PC-3 (cell line): ENCODE measurements around the gene REN. TPM values are rescaled to one million over a fixed set of nuclear protein-coding genes. Genes with fewer than 3 reads are reported as not detected.

Experiments used
- ATAC-seq: fragments of 200-7000 bp; cut with Tn5 transposase; 2 replicates; pipeline ENCODE4 v1.9.1; 2020; ENCODE audit warnings: mild to moderate bottlenecking, moderate library complexity
- BruUV-seq: library from RNA; stranded (reverse); fragments of 400-500 nt; replicated peaks from 2 replicates; lab custom pipeline; 2021; lab: Mats Ljungman, UMichigan
- CTCF ChIA-PET: fragments of 300-600 bp; sonication (Branson Sonifier 250); formaldehyde crosslinking; loops from one replicate; lab custom pipeline; 2022; ENCODE audit warnings: antibody characterized with exemption; lab: Charles Lee
- POLR2A ChIA-PET: fragments of 300-600 bp; sonication (Branson Sonifier 250); formaldehyde crosslinking; loops from one replicate; lab custom pipeline; 2022; ENCODE audit warnings: antibody characterized with exemption; ENCODE audit not compliant: unreplicated experiment; lab: Charles Lee
- DNase-seq: peaks from one replicate; pipeline ENCODE4 v3.0.0-alpha.2; 2015
- H2AFZ ChIP-seq: fragments of 300-600 bp; sonication (generic); 2 replicates; pipeline ENCODE4 v1.6.0; 2016; ENCODE audit warnings: antibody characterized with exemption, low read length
- H3F3A ChIP-seq: fragments of 300-600 bp; sonication (generic); one replicate; pipeline ENCODE4 v1.6.0; 2017; ENCODE audit warnings: antibody characterized with exemption, low read length, control low read depth, mild to moderate bottlenecking; ENCODE audit not compliant: unreplicated experiment
- H3K27ac ChIP-seq: fragments of 300-600 bp; sonication (generic); 2 replicates; pipeline ENCODE4 v1.5.1; 2016; ENCODE audit warnings: mild to moderate bottlenecking, low read length
- H3K27me3 ChIP-seq: fragments of 300-600 bp; sonication (generic); 2 replicates; pipeline ENCODE4 v1.6.1; 2016; ENCODE audit warnings: low read length, mixed read lengths
- H3K36me3 ChIP-seq: fragments of 300-600 bp; sonication (generic); 2 replicates; pipeline ENCODE4 v1.6.1; 2016; ENCODE audit warnings: low read depth, mixed run types, low read length, mixed read lengths
- H3K4me1 ChIP-seq: fragments of 300-600 bp; sonication (generic); 2 replicates; pipeline ENCODE4 v1.5.1; 2016; ENCODE audit warnings: low read length; ENCODE audit not compliant: insufficient read depth
- H3K4me2 ChIP-seq: fragments of 300-600 bp; sonication (generic); 2 replicates; pipeline ENCODE4 v1.6.0; 2016; ENCODE audit warnings: low read length
- H3K4me3 ChIP-seq: fragments of 300-600 bp; sonication (generic); 2 replicates; pipeline ENCODE4 v1.5.1; 2016; ENCODE audit warnings: mild to moderate bottlenecking, low read length, mixed read lengths
- H3K79me2 ChIP-seq: fragments of 300-600 bp; sonication (generic); 2 replicates; pipeline ENCODE4 v1.6.1; 2017; ENCODE audit warnings: low read length, mixed read lengths
- H3K9ac ChIP-seq: fragments of 300-600 bp; sonication (generic); 2 replicates; pipeline ENCODE4 v1.6.0; 2016; ENCODE audit warnings: mild to moderate bottlenecking, low read length
- H3K9me2 ChIP-seq: fragments of 300-600 bp; sonication (generic); replicated peaks from 2 replicates; pipeline ENCODE4 v1.6.1; 2016; ENCODE audit warnings: mixed run types, low read length, mixed read lengths
- H3K9me3 ChIP-seq: fragments of 300-600 bp; sonication (generic); 2 replicates; pipeline ENCODE4 v1.6.1; 2016; ENCODE audit warnings: low read length, mixed read lengths
- H4K20me1 ChIP-seq: fragments of 300-600 bp; sonication (generic); 2 replicates; pipeline ENCODE4 v1.6.1; 2016; ENCODE audit warnings: low read length, mixed read lengths
- CTCF ChIP-seq: fragments of 300-600 bp; sonication (generic); conservative IDR thresholded peaks from 2 replicates; pipeline ENCODE4 v1.5.1; 2017; ENCODE audit warnings: antibody characterized with exemption, low read depth, mild to moderate bottlenecking, low read length
- EZH2 ChIP-seq: fragments of 300-600 bp; sonication (generic); IDR thresholded peaks from one replicate; pipeline ENCODE4 v1.6.1; 2017; ENCODE audit warnings: antibody characterized with exemption, mild to moderate bottlenecking, low read length; ENCODE audit not compliant: unreplicated experiment
- EZH2phosphoT487 ChIP-seq: fragments of 300-600 bp; sonication (generic); IDR thresholded peaks from 2 replicates; pipeline ENCODE4 v1.6.1; 2018; ENCODE audit warnings: mild to moderate bottlenecking, antibody characterized with exemption, low read length, borderline replicate concordance
- intact Hi-C: fragments of 100-400 bp; cut with micrococcal nuclease; formaldehyde crosslinking; loops from 2 replicates; pipeline ENCODE4 v1.9.0; 2023
- total RNA-seq: library from RNA; depleted of rRNA; stranded (reverse); fragments of >200 nt; gene quantifications from 2 replicates; pipeline ENCODE4 v1.2.3, GENCODE V29; 2014

Gene REN
- total RNA-seq, 1 experiment from 2014 or later = 2.7 TPM

- Histone ChIP-seq H3K36me3 (no peaks in the 10 kb centered on the region), H3K27ac (no peak within 1 kb of the TSS), H3K9ac (no peak within 1 kb of the TSS), H3K79me2 (no peaks in the 10 kb centered on the region), H4K20me1 (no peaks in the 10 kb centered on the region), H3K4me1 (peaks cover 38% of the 10 kb centered on the region), H3F3A (no peaks in the 10 kb centered on the region), H3K27me3 (no peaks in the 10 kb centered on the region), H3K9me2 (no peaks in the 10 kb centered on the region), H3K4me2 (no peak within 1 kb of the TSS), H3K4me3 (no peak within 1 kb of the TSS), H3K9me3 (no peaks in the 10 kb centered on the region), H2AFZ (no peak within 1 kb of the TSS)
- DNase-seq (peak; percentile 40), ATAC-seq (no peak)
- BruUV-seq = no TSS peak
- POLR2A ChIA-PET = no interaction called here
- TF ChIP-seq EZH2 = no peak
- TF ChIP-seq CTCF = no peak
- no peak for TF ChIP-seq EZH2phosphoT487
- CTCF ChIA-PET = interaction anchor here (0.6 kb wide), 1 partner anchor 10 kb away, joined by 3 read pairs; no protein-coding TSS in a partner anchor
- intact Hi-C loops = no loop called here
These were observed 30.1 kb upstream of the REN start, which contains the start of gene KISS1 for GRCh38 chr1:204196068-204196795. Gene KISS1, minus strand, starts transcription at chr1:204196491. Its CDS starts 3,615 bp downstream, at chr1:204192876.

GRCh38 chr1:204194771-204195170 lies 28.6 kb upstream of the REN start:
- no peaks in the 10 kb centered on the region for H3K79me2 ChIP-seq
- no peaks in the 10 kb centered on the region for H3K36me3 ChIP-seq
- no peaks in the 10 kb centered on the region for H4K20me1 ChIP-seq
- no peaks in the 10 kb centered on the region for H3K9me2 ChIP-seq
- no TSS peak for BruUV-seq
- H3K27me3 ChIP-seq = no peaks in the 10 kb centered on the region
- no peaks in the 10 kb centered on the region for H3K9me3 ChIP-seq
- ChIA-PET CTCF (interaction anchor here (0.6 kb wide), 1 partner anchor 332 kb away, joined by 4 read pairs; no protein-coding TSS in a partner anchor), POLR2A (no interaction called here)
- ATAC-seq = no peak
- TF ChIP-seq EZH2phosphoT487 (no peak), EZH2 (no peak), CTCF (no peak)
- H3K4me1 ChIP-seq = peaks cover 49% of the 10 kb centered on the region
- no peaks in the 10 kb centered on the region for H3F3A ChIP-seq
- intact Hi-C loops = no loop called here
- no peak overlapping the region for H2AFZ ChIP-seq
- H3K27ac ChIP-seq = no peak overlapping the region
- no peak overlapping the region for H3K4me2 ChIP-seq
- no peak overlapping the region for H3K4me3 ChIP-seq
- H3K9ac ChIP-seq = no peak overlapping the region
- DNase-seq = no peak

- Histone ChIP-seq H3K4me3 (no peak overlapping the region), H3K27ac (no peak overlapping the region), H3K9ac (no peak overlapping the region), H3K79me2 (no peaks in the 10 kb centered on the region), H3K4me2 (no peak overlapping the region), H4K20me1 (no peaks in the 10 kb centered on the region), H3F3A (no peaks in the 10 kb centered on the region), H2AFZ (no peak overlapping the region), H3K36me3 (no peaks in the 10 kb centered on the region), H3K27me3 (no peaks in the 10 kb centered on the region), H3K9me3 (no peaks in the 10 kb centered on the region), H3K4me1 (peaks cover 46% of the 10 kb centered on the region), H3K9me2 (no peaks in the 10 kb centered on the region)
- no peak for TF ChIP-seq CTCF
- no peak for TF ChIP-seq EZH2
- no peak for TF ChIP-seq EZH2phosphoT487
- ChIA-PET CTCF (no interaction called here), POLR2A (no interaction called here)
- no peak for ATAC-seq
- BruUV-seq = no TSS peak
- no peak for DNase-seq
- intact Hi-C loops = no loop called here
These were observed 27.9 kb upstream of the REN start for GRCh38 chr1:204194080-204194479.
